CD4-positive, alpha-beta T cell (primary cell): ENCODE measurements around the gene CFAP43. TPM values are rescaled to one million over a fixed set of nuclear protein-coding genes. Genes with fewer than 3 reads are reported as not detected.
"Not testable (repeated sequence)": the region's sequence is repeated elsewhere in the genome, so short reads cannot be mapped to it uniquely, and the experiment has no call there.

Experiments
- ATAC-seq: fragments of 200-7000 bp; cut with Tn5 transposase; one replicate; pipeline ENCODE4 v1.10.0; 2022; ENCODE audit warnings: mild to moderate bottlenecking; ENCODE audit not compliant: poor library complexity
- CTCF ChIA-PET: fragments of 350-600 bp; sonication (Branson Sonifier 250); formaldehyde crosslinking; loops from one replicate; lab custom pipeline; 2021; ENCODE audit warnings: antibody characterized with exemption, inconsistent platforms; lab: Charles Lee
- POLR2A ChIA-PET: fragments of 350-600 bp; sonication (Branson Sonifier 250); formaldehyde crosslinking; loops from one replicate; lab custom pipeline; 2021; ENCODE audit warnings: antibody characterized with exemption, inconsistent platforms; lab: Charles Lee
- DNase-seq, 14 experiments: peaks; one replicate each; pipeline ENCODE4 v3.0.0-alpha.2; 2013 to 2020; ENCODE audit warnings: mixed read lengths in 2 of 14
- H3K27ac ChIP-seq, 2 donors: one replicate each; pipeline versions ENCODE4 v1.5.1 to v1.7.0; 2013; ENCODE audit warnings: low read length in 2 of 2, low read depth in 1 of 2, mild to moderate bottlenecking in 1 of 2
- H3K27me3 ChIP-seq, 2 experiments: 1 replicate in 1 of 2; 2 replicates in 1 of 2; pipeline versions ENCODE4 v1.6.1 to v1.7.0; 2013; ENCODE audit warnings: low read length in 2 of 2, control low read depth in 1 of 2, mild to moderate bottlenecking in 1 of 2, moderate library complexity in 1 of 2; ENCODE audit not compliant: insufficient read depth in 2 of 2, control insufficient read depth in 1 of 2
- H3K36me3 ChIP-seq: one replicate; pipeline ENCODE4 v1.6.1; 2013; ENCODE audit warnings: low read length, control low read depth; ENCODE audit not compliant: insufficient read depth
- H3K4me1 ChIP-seq: one replicate; pipeline ENCODE4 v1.6.1; 2013; ENCODE audit warnings: low read length, control low read depth; ENCODE audit not compliant: insufficient read depth
- H3K4me3 ChIP-seq: one replicate; pipeline ENCODE4 v1.5.1; 2013; ENCODE audit warnings: mild to moderate bottlenecking, low read length, moderate library complexity
- H3K9me3 ChIP-seq, 2 experiments: 1 replicate in 1 of 2; 2 replicates in 1 of 2; pipeline versions ENCODE4 v1.6.1 to v1.7.0; 2013; ENCODE audit warnings: low read length in 2 of 2, mild to moderate bottlenecking in 2 of 2, control low read depth in 1 of 2, moderate library complexity in 1 of 2; ENCODE audit not compliant: control insufficient read depth in 1 of 2, insufficient read depth in 1 of 2
- H3K27ac Mint-ChIP-seq: one replicate; pipeline ENCODE4 v1.8.0; 2020; ENCODE audit warnings: mixed read lengths
- H3K27me3 Mint-ChIP-seq: one replicate; pipeline ENCODE4 v1.8.0; 2021; ENCODE audit warnings: mixed read lengths
- H3K36me3 Mint-ChIP-seq: one replicate; pipeline ENCODE4 v1.8.0; 2021; ENCODE audit warnings: low read depth, mixed read lengths
- H3K4me1 Mint-ChIP-seq: one replicate; pipeline ENCODE4 v1.8.0; 2021; ENCODE audit warnings: low read depth, mixed read lengths
- H3K4me3 Mint-ChIP-seq: one replicate; pipeline ENCODE4 v1.8.0; 2020; ENCODE audit warnings: mild to moderate bottlenecking, mixed read lengths
- H3K9me3 Mint-ChIP-seq: one replicate; pipeline ENCODE4 v1.8.0; 2020; ENCODE audit warnings: mixed read lengths
- CTCF ChIP-seq: fragments of 200-600 bp; IDR thresholded peaks from one replicate; pipeline ENCODE4 v1.8.0; 2022; ENCODE audit warnings: antibody characterized with exemption, mild to moderate bottlenecking
- intact Hi-C, 2 experiments: fragments of 100-400 bp; cut with DNase I in 1 of 2; cut with micrococcal nuclease in 1 of 2; formaldehyde crosslinking; loops; one replicate each; pipeline versions ENCODE4 v1.15.1 to v1.9.0; 2023 to 2025; cut with DNase I, micrococcal nuclease
- total RNA-seq, 174 experiments: library from RNA in 2 of 174; stranded (reverse) in 2 of 174; gene quantifications; one replicate each; pipeline ENCODE4 v1.2.3 and lab custom pipeline; 2021 to 2026

Gene CFAP43
- total RNA-seq, 2 experiments from 2014 or later = not detected

GRCh38 chr10:104252368-104252767, 20.2 kb upstream of the CFAP43 start:
- ChIA-PET POLR2A (no interaction called here), CTCF (no interaction called here)
- TF ChIP-seq CTCF = no peak
- H3K4me1 Mint-ChIP-seq = peaks cover 34% of the 10 kb centered on the region
- peak overlapping the region; percentile 3 for H3K4me3 Mint-ChIP-seq
- peaks cover 23% of the 10 kb centered on the region for H3K36me3 Mint-ChIP-seq
- peaks cover 4% of the 10 kb centered on the region for H3K27me3 Mint-ChIP-seq
- intact Hi-C loops = no loop called here
- ATAC-seq (no peak), DNase-seq (no peak)
- no peaks in the 10 kb centered on the region for H3K9me3 Mint-ChIP-seq
- Histone ChIP-seq H3K9me3 (no peaks in the 10 kb centered on the region), H3K36me3 (peaks cover 1% of the 10 kb centered on the region), H3K27ac (no peak overlapping the region), H3K27me3 (no peaks in the 10 kb centered on the region), H3K4me3 (no peak overlapping the region), H3K4me1 (peaks cover 17% of the 10 kb centered on the region)
- no peak overlapping the region for H3K27ac Mint-ChIP-seq

DNA sequence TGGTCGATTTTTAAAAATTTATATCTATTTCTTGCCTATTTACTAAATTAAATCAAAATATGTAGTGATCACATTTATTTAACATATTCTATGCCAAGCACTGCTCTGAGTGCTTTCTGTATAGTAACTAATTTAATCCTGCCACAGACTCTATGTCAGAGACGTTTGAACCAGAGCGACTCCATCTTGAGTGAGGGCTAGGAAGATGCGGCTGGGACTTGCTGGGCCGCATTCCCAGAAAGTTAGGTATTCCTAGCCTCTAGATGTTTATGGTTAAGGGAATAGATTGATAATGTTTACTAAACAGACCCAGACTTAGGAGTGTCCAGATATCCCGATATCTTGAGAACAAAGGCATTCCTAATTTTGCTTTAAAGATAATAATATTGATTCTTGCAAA, 19.3 kb upstream of the CFAP43 start:
- H3K36me3 ChIP-seq = no peaks in the 10 kb centered on the region
- peaks cover 3% of the 10 kb centered on the region for H3K9me3 Mint-ChIP-seq
- H3K4me3 Mint-ChIP-seq = peak overlapping the region; percentile 36
- ATAC-seq (no peak), DNase-seq (no peak)
- H3K27me3 Mint-ChIP-seq = peaks cover 4% of the 10 kb centered on the region
- H3K27ac ChIP-seq = no peak overlapping the region
- H3K9me3 ChIP-seq = no peaks in the 10 kb centered on the region
- no peak overlapping the region for H3K4me3 ChIP-seq
- POLR2A ChIA-PET = no interaction called here
- H3K4me1 Mint-ChIP-seq = peaks cover 25% of the 10 kb centered on the region
- CTCF ChIA-PET = no interaction called here
- TF ChIP-seq CTCF = no peak
- intact Hi-C loops = no loop called here
- H3K27me3 ChIP-seq = no peaks in the 10 kb centered on the region
- no peak overlapping the region for H3K27ac Mint-ChIP-seq
- peaks cover 14% of the 10 kb centered on the region for H3K36me3 Mint-ChIP-seq
- H3K4me1 ChIP-seq = peaks cover 13% of the 10 kb centered on the region

DNA sequence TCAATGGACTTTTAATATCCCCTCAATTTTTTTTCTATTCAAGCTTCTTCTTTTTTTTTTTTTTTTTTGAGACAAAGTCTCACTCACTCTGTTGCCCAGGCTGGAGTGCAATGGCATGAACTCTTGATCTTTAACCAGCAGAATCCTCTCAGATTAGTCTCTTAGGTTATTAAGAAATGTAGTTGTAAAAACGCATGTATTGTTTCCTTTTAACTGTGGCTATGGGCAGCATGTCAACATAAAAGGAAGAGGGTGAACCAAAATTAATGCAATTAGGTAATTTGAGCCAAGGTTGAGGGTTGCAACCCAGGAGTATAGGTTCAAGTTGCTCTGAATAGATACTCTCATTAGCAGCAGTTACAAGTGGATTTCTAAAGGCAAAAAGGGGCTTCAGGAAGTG, 18.2 kb upstream of the CFAP43 start:
- TF ChIP-seq CTCF = no peak
- no peak for ATAC-seq
- no peak for DNase-seq
- intact Hi-C loops = no loop called here
- no peaks in the 10 kb centered on the region for H3K36me3 ChIP-seq
- Mint-ChIP-seq H3K9me3 (peaks cover 3% of the 10 kb centered on the region), H3K27me3 (peaks cover 4% of the 10 kb centered on the region), H3K27ac (no peak overlapping the region), H3K36me3 (peaks cover 4% of the 10 kb centered on the region), H3K4me1 (peaks cover 14% of the 10 kb centered on the region), H3K4me3 (no peak overlapping the region)
- H3K27ac ChIP-seq = no peak overlapping the region
- CTCF ChIA-PET = no interaction called here
- POLR2A ChIA-PET = no interaction called here
- H3K4me3 ChIP-seq = no peak overlapping the region
- H3K4me1 ChIP-seq = peaks cover 9% of the 10 kb centered on the region
- H3K27me3 ChIP-seq = no peaks in the 10 kb centered on the region
- H3K9me3 ChIP-seq = no peaks in the 10 kb centered on the region

- intact Hi-C loops, H3K36me3 Mint-ChIP-seq, DNase-seq, POLR2A ChIA-PET, ATAC-seq, H3K27me3 Mint-ChIP-seq, H3K27ac ChIP-seq, H3K4me3 Mint-ChIP-seq, H3K27ac Mint-ChIP-seq, H3K4me1 ChIP-seq, H3K9me3 ChIP-seq, H3K9me3 Mint-ChIP-seq, H3K36me3 ChIP-seq, CTCF ChIA-PET, H3K4me3 ChIP-seq, H3K4me1 Mint-ChIP-seq, H3K27me3 ChIP-seq: not testable (repeated sequence)
Observed at GRCh38 chr10:104248931-104249330, 16.8 kb upstream of the CFAP43 start.
